HFF-Myc (cell line): ENCODE results near the gene B9D1.

Experiments
- DNase-seq: peaks from one replicate; pipeline ENCODE4 v3.0.0-alpha.2; 2011; ENCODE audit warnings: low read depth; ENCODE audit errors: extremely low read depth
- H3K4me3 ChIP-seq: replicated peaks from 2 replicates; pipeline ENCODE4 v1.5.1; 2011; ENCODE audit warnings: low read depth, mild to moderate bottlenecking, control low read depth, low read length
- TF ChIP-seq, protein P1 (sequence below): IDR thresholded peaks from 2 replicates; pipeline ENCODE4 v1.5.1; 2012; ENCODE audit warnings: mild to moderate bottlenecking, low read depth, low read length, control low read depth; ENCODE audit errors: missing control alignments

The B9D1 gene

DNA sequence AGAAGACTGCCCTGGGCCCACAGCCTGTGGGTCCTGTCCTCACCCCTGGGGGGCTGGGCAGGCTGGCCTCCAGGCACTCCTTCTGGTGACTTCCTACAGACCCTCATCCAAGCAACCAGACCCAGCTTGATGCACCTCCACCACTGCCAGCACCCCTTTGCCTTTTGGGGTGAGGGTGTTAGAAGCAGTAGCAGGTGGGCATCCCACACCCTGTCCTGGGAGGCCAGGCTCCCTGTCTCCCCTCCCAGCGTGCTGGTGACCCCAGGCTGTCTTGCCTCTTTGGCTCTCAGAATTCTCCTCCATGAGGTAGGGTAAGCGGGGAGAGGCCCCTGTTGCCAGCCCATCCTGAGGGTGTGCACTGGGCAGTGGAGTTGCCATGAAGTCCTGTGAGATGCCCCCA is 33.4 kb downstream of the B9D1 start:
- no peak for DNase-seq
- no peak overlapping the region for H3K4me3 ChIP-seq
- TF ChIP-seq, protein P1, sequence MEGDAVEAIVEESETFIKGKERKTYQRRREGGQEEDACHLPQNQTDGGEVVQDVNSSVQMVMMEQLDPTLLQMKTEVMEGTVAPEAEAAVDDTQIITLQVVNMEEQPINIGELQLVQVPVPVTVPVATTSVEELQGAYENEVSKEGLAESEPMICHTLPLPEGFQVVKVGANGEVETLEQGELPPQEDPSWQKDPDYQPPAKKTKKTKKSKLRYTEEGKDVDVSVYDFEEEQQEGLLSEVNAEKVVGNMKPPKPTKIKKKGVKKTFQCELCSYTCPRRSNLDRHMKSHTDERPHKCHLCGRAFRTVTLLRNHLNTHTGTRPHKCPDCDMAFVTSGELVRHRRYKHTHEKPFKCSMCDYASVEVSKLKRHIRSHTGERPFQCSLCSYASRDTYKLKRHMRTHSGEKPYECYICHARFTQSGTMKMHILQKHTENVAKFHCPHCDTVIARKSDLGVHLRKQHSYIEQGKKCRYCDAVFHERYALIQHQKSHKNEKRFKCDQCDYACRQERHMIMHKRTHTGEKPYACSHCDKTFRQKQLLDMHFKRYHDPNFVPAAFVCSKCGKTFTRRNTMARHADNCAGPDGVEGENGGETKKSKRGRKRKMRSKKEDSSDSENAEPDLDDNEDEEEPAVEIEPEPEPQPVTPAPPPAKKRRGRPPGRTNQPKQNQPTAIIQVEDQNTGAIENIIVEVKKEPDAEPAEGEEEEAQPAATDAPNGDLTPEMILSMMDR: no peak

DNA sequence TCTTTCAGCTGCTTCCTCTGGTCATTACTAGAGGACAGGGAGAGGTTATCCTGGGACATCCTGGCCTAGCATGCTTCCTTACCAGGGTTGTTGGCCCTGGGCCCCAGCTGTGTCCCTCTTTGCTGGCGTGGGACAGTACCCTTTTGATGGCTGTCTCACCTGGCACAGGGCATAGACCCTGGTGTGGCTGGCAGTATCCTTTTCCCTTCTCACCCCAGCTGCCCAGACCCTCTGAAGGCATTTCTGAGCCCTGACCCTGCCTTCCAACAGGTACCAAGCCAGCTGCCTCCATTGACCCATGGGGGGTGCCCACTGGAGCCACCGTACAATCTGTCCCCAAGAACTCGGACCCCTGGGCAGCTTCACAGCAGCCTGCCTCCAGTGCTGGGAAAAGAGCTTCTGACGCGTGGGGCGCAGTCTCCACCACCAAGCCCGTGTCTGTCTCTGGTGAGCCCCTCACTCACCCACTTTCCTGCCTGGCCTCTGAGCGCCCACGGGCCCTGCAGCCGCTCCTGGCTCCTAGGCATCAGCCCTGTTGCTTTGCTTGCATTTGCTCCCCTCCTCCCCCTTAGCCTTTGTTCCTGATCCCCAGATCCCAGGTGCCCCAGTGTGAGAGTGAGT is 34.0 kb downstream of the B9D1 start:
- DNase-seq: no peak
- TF ChIP-seq, protein P1: no peak
- no peak overlapping the region for H3K4me3 ChIP-seq

DNA sequence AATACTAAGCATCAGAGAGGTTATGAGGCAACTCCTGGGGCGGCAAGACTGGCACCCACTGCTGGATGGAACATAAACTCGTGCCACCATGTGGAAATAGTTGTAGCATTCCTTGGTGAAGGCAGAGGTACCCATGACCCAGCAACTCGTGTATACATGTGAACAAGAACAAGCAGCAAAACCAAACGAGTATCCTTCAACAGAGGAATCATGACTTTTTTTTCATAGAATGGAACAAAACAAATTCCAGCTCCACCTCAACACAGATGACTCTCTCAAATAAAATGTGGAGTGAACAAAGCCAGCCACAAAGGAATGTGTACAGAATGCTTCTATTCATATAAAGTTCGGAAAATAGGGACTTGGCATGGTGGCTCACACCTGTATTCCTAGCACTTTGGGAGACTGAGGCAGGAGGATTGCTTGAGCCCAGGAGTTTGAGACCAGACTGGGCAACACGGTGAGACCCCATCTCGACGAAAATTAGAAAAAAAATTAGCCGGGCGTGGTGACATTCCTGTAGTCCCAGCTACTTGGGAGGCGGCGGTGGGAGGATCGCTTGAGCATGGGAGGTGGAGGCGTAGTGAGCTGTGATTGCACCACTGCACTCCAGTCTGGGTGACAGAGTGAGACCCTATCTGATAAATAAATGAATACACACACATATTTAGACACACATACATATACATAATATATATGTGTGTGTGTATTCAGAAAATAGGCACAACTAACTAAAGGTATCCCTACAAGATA is 35.3 kb downstream of the B9D1 start:
- TF ChIP-seq, protein P1: no peak
- no peak overlapping the region for H3K4me3 ChIP-seq
- DNase-seq: no peak

DNA sequence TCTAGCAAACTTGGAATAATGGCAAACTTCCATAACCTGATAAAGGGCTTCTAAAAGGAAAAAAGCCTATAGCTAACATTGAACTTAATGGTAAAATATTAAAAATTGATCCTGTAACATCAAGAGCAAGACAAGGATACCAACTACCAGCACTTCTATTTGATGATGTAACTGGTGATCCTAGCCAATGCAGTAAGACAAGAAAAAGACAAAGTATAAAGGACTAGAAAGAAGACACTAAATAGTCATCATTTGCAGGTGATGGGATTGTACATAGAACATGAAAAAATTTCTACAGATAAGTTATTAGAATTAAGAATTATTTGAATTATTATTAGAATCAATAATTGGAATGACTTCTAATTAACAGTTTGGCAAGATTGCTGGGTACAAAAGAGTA is 37.0 kb downstream of the B9D1 start:
- TF ChIP-seq, protein P1: no peak
- no peak overlapping the region for H3K4me3 ChIP-seq
- DNase-seq: no peak

DNA sequence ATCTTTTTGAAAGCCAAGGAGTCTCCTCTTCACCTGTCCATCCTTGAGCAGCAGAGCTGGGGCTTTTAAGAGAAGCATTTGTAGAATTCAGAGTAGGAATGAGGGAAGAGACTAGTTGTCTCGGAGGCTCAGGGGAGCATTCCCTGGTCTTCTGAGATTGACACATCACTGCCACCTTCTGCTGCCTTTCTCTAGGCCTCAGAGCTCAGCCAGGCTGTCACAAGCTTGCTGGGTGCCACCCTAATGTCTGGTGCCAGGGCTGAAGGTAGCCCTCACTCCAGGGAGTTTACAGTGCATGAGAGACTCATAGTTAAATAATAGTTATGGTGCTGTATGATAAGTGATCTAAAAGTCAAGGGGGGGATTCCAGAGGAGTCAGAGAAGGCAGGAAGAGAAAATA is 39.7 kb downstream of the B9D1 start:
- no peak overlapping the region for H3K4me3 ChIP-seq
- DNase-seq: no peak
- TF ChIP-seq, protein P1: no peak

DNA sequence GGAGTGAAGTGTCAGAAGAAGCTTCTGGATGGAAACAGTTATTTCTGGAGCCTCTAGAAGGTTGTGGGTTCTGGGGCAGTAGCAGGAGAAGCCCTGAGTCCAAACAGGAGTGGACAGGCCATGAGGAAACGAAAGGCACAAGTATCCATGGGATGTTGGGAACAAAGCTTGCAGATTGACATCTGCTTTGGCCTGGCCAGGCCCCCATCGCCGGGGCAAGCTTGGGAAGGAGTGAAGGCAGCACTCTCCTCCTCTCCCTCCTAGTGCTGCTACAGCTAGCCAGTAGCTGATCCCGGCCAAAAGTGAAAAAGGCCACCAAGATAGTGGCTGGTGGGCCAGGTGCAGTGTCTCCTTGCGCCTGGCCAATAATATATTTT is 40.4 kb downstream of the B9D1 start:
- TF ChIP-seq, protein P1: no peak

More for the DNA sequence above, 40.4 kb downstream of the B9D1 start:
- DNase-seq: no peak
- H3K4me3 ChIP-seq: no peak overlapping the region
